Spleen (tissue), 7 donors: ENCODE data around the gene INPP1.

Experiments
- CTCF ChIP-seq, 11 experiments: fragments of 200-600 bp in 7 of 11; fragments of 450-650 bp in 4 of 11; sonication (generic) in 4 of 11; IDR thresholded peaks in 8 of 11; conservative IDR thresholded peaks in 3 of 11; 1 replicate in 7 of 11; 2 replicates in 4 of 11; pipeline versions ENCODE4 v1.4.0 to v1.8.0; 2016 to 2021; ENCODE audit warnings: antibody characterized with exemption in 11 of 11, inconsistent platforms in 4 of 11, mild to moderate bottlenecking in 1 of 11
- POLR2A ChIP-seq, 3 donors: fragments of 450-650 bp; IDR thresholded peaks; one replicate each; pipeline ENCODE4 v1.5.1; 2017; ENCODE audit warnings: antibody characterized with exemption in 3 of 3, mild to moderate bottlenecking in 1 of 3
- POLR2AphosphoS5 ChIP-seq, 3 donors: sonication (generic); formaldehyde crosslinking; IDR thresholded peaks; one replicate each; pipeline ENCODE4 v1.5.1; 2017; ENCODE audit warnings: antibody characterized with exemption in 3 of 3
- donor health status: DM: no; HTN: no; CAD: no; lungs with moderate emphysema.
- donor health status: DM: no; HTN: no; CAD: no.
- donor health status: DM: no; HTN: no; CAD: no.

- TF ChIP-seq CTCF (IDR thresholded peaks at IDR 0.05 in 8 of 11, conservative IDR thresholded peaks at IDR 0.05 in 3 of 11) (no peak), POLR2AphosphoS5 (IDR thresholded peaks at IDR 0.05) (no peak), POLR2A (IDR thresholded peaks at IDR 0.05) (no peak)
These were observed 36.0 kb downstream of the INPP1 start for GRCh38 chr2:190379249-190379964.
